ENCODE data around the gene JAK1.
"Not testable (repeated sequence)": the region's sequence is repeated elsewhere in the genome, so short reads cannot be mapped to it uniquely, and the experiment has no call there.

JAK1 gene

GRCh38 chr1:64935551-64936155 lies 30.7 kb downstream of the JAK1 start:
- Mint-ChIP-seq H3K4me1 (peaks cover 31% of the 10 kb centered on the region), H3K27me3 (ENCODE audit: low read depth) (no peaks in the 10 kb centered on the region), H3K4me3 (no peak overlapping the region), H3K9me3 (no peaks in the 10 kb centered on the region), H3K27ac (no peak overlapping the region), H3K36me3 (ENCODE audit: low read depth) (peaks cover 6% of the 10 kb centered on the region)
- no peak for TF ChIP-seq CTCF (IDR thresholded peaks at IDR 0.05; ENCODE audit: unreplicated experiment in 3 of 3)

- H3K9me3 Mint-ChIP-seq = no peaks in the 10 kb centered on the region
- H3K27me3 Mint-ChIP-seq (ENCODE audit: low read depth) = no peaks in the 10 kb centered on the region
- peaks cover 31% of the 10 kb centered on the region for H3K4me1 Mint-ChIP-seq
- no peak for TF ChIP-seq CTCF (IDR thresholded peaks at IDR 0.05; ENCODE audit: unreplicated experiment in 3 of 3)
- H3K4me3 Mint-ChIP-seq = no peak overlapping the region
- peak overlapping the region in 2 of 3 experiments; percentile 6 to 19 for H3K27ac Mint-ChIP-seq
- H3K36me3 Mint-ChIP-seq (ENCODE audit: low read depth) = peaks cover 6% of the 10 kb centered on the region
These were observed 31.5 kb downstream of the JAK1 start for GRCh38 chr1:64934878-64935275.

DNA sequence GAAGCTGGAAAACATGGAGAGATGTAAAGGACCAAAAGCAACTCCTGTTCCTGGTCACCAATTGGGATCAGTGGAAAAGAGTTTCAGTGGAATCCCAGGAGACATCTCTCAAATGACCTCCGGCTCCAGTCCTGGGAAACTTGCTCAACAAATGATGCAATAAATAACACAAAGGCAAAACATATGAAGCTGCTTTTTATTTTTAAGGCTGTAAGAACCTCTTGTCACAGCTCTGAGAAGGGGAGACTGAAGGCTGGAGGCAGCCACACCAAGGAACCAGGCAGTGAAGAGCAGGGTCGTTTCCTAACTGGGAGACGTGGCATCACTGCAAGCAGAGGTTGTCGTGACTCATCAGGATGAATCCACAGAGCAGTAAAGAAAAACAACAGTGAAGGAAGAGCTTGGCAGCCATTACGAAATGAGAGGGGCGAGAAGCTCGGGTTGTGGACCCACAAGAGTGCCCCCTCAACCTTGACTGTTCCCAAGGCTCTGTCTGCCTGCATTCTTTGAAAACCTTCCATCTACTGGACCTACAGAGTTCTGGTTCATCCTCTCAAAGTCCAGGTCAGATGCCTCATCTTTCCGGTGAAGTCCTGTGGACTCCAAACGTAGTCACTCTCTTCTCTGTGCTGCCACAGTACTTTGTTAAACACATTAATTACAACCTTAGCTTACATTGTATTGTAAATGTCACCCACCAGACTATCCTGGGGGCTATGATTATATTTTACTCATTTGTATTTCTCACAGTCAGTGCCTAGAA lies 32.1 kb downstream of the JAK1 start:
- TF ChIP-seq CTCF (IDR thresholded peaks at IDR 0.05; ENCODE audit: unreplicated experiment in 3 of 3) = no peak
- H3K27ac Mint-ChIP-seq = peak overlapping the region; percentile 19 to 68 (median 38)
- peaks cover 31% of the 10 kb centered on the region for H3K4me1 Mint-ChIP-seq
- no peaks in the 10 kb centered on the region for H3K9me3 Mint-ChIP-seq
- peaks cover 6% of the 10 kb centered on the region for H3K36me3 Mint-ChIP-seq (ENCODE audit: low read depth)
- no peak overlapping the region for H3K4me3 Mint-ChIP-seq
- no peaks in the 10 kb centered on the region for H3K27me3 Mint-ChIP-seq (ENCODE audit: low read depth)

DNA sequence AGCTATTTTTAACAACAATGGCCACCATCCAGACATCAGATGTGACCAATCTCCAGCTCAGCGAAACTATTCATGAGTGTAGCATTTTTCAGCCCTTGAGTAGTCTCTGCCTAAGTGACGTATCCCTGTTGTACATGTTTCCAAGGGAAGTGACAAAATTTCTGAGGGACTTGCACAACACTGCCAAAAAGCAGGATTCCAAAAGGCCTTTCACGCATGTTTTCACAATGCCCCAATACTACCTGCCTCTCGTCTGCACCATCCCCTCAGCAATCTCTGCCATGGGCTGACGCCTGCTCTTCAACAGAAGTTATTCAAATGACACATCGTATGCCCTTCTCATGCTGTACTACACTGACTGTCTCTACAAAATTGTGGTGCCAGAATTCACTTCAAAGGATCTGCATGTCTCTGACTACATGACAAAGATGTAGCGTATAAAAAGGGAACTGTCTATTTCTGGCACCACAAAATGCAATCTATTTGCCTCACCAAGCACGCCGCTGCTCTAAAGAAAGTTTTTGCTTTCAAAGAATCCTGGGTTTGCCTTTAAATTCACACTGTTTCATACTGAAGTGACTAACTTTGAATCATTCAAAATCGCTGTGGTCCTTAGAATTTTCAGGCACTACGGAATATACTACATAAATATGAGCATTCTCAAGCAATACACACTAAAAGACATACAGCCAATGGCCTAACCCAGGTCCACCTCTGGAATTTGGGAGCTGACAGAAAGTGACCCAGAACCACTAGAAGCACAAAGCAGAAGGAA lies 32.9 kb downstream of the JAK1 start:
- H3K36me3 Mint-ChIP-seq (ENCODE audit: low read depth) = peaks cover 6% of the 10 kb centered on the region
- H3K27ac Mint-ChIP-seq = peak overlapping the region in 2 of 3 experiments; percentile 14 to 19
- peaks cover 35% of the 10 kb centered on the region for H3K4me1 Mint-ChIP-seq
- H3K9me3 Mint-ChIP-seq = no peaks in the 10 kb centered on the region
- no peak for TF ChIP-seq CTCF (IDR thresholded peaks at IDR 0.05; ENCODE audit: unreplicated experiment in 3 of 3)
- no peak overlapping the region for H3K4me3 Mint-ChIP-seq
- no peaks in the 10 kb centered on the region for H3K27me3 Mint-ChIP-seq (ENCODE audit: low read depth)

DNA sequence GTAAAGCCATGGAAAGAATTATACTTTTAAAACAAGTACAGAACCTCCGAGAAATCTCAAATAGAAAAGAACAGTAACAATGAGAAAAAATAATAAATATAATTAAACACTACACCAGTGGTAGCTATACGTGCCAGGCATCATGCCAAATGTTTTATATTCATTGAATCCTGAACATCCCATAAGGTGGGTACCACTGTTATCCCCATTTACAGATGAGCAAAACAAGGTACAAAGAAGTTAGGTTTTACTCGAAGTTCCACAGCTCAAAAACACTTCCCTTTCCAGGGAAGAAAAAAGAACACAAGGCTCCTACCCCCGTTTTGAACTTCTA lies 33.4 kb downstream of the JAK1 start:
- Mint-ChIP-seq H3K36me3 (ENCODE audit: low read depth) (peaks cover 6% of the 10 kb centered on the region), H3K9me3 (no peaks in the 10 kb centered on the region), H3K4me1 (peaks cover 36% of the 10 kb centered on the region), H3K27ac (no peak overlapping the region), H3K4me3 (no peak overlapping the region), H3K27me3 (ENCODE audit: low read depth) (no peaks in the 10 kb centered on the region)
- TF ChIP-seq CTCF (IDR thresholded peaks at IDR 0.05; ENCODE audit: unreplicated experiment in 3 of 3) = no peak

DNA sequence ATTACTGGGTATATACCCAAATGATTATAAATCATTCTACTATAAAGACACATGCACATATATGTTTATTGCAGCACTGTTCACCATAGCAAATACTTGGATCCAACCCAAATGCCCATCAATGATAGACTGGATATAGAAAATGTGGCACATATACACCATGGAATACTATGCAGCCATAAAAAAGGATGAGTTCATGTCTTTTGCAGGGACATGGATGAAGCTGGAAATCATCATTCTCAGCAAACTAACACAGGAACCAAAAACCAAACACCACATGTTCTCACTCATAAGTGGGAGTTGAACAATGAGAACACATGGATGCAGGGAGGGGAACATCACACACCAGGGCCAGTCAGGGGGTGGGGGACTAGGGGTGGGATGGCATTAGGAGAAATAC lies 35.7 kb downstream of the JAK1 start:
- not testable (repeated sequence) for H3K4me3 Mint-ChIP-seq; H3K9me3 Mint-ChIP-seq; H3K36me3 Mint-ChIP-seq (ENCODE audit: low read depth); H3K27ac Mint-ChIP-seq; H3K27me3 Mint-ChIP-seq (ENCODE audit: low read depth)
- peaks cover 31% of the 10 kb centered on the region for H3K4me1 Mint-ChIP-seq
